Endothelial cell of umbilical vein (primary cell): Measurements from ENCODE around the gene ALDH1L2. TPM values are rescaled to one million over a fixed set of nuclear protein-coding genes. Genes with fewer than 3 reads are reported as not detected.

Source experiments
- BruUV-seq: library from RNA; stranded (reverse); fragments of 400-500 nt; replicated peaks from 2 replicates; lab custom pipeline; 2021; lab: Mats Ljungman, UMichigan
- CTCF ChIA-PET: fragments of 300-600, 350-600 bp; sonication (Branson Sonifier 250); formaldehyde crosslinking; loops from one replicate; lab custom pipeline; 2021; ENCODE audit warnings: antibody characterized with exemption, inconsistent platforms; lab: Charles Lee
- POLR2A ChIA-PET: fragments of 300-600, 350-600 bp; sonication (Branson Sonifier 250); formaldehyde crosslinking; loops from one replicate; lab custom pipeline; 2021; ENCODE audit warnings: antibody characterized with exemption, inconsistent platforms; lab: Charles Lee
- DNase-seq: peaks from one replicate; pipeline ENCODE4 v3.0.0-alpha.2; 2011; ENCODE audit warnings: low read depth, low spot score
- FAIRE-seq: peaks from 2 replicates; lab custom pipeline; 2011; peaks lifted over from hg19 to GRCh38; lab: Jason Lieb, UNC
- H2AFZ ChIP-seq: 2 replicates; pipeline ENCODE4 v1.6.0; 2012; ENCODE audit warnings: low read depth, low read length, control low read depth, inconsistent platforms
- H3K27ac ChIP-seq: 2 replicates; pipeline ENCODE4 v1.5.1; 2011; ENCODE audit warnings: low read depth, mild to moderate bottlenecking, control low read depth, low read length, moderate library complexity; ENCODE audit not compliant: insufficient read depth
- H3K27me3 ChIP-seq, 2 experiments: 2 replicates each; pipeline versions ENCODE4 v1.6.0 to v1.6.1; 2011; ENCODE audit warnings: low read length in 2 of 2, mixed read lengths in 1 of 2; ENCODE audit not compliant: control insufficient read depth in 2 of 2, insufficient read depth in 2 of 2
- H3K36me3 ChIP-seq, 2 experiments: 2 replicates in 1 of 2; 3 replicates in 1 of 2; pipeline ENCODE4 v1.5.1; 2011; ENCODE audit warnings: low read length in 2 of 2, mild to moderate bottlenecking in 1 of 2, moderate library complexity in 1 of 2; ENCODE audit not compliant: control insufficient read depth in 2 of 2, insufficient read depth in 2 of 2; ENCODE audit errors: extremely low read depth in 1 of 2
- H3K4me1 ChIP-seq: 3 replicates; pipeline ENCODE4 v1.5.1; 2011; ENCODE audit warnings: mild to moderate bottlenecking, low read length; ENCODE audit not compliant: control insufficient read depth, insufficient read depth; ENCODE audit errors: extremely low read depth
- H3K4me2 ChIP-seq: 2 replicates; pipeline ENCODE4 v1.6.1; 2011; ENCODE audit warnings: low read length, control low read depth, mixed read lengths; ENCODE audit not compliant: insufficient read depth
- H3K4me3 ChIP-seq, 3 experiments: fragments of 200-600 bp in 1 of 3; sonication (generic), shearing (Covaris generic) in 1 of 3; replicated peaks in 1 of 3; 2 replicates each; pipeline ENCODE4 v1.5.1; 2011 to 2016; ENCODE audit warnings: control low read depth in 3 of 3, low read length in 3 of 3, mild to moderate bottlenecking in 2 of 3, inconsistent platforms in 1 of 3, low read depth in 1 of 3, moderate library complexity in 1 of 3; ENCODE audit not compliant: insufficient read depth in 1 of 3
- H3K79me2 ChIP-seq: 2 replicates; pipeline ENCODE4 v1.6.0; 2012; ENCODE audit warnings: low read length, inconsistent platforms; ENCODE audit not compliant: control insufficient read depth, insufficient read depth
- H3K9ac ChIP-seq: replicated peaks from 2 replicates; pipeline ENCODE3; 2011; ENCODE audit warnings: low read length, control low read depth; ENCODE audit not compliant: insufficient read depth; ENCODE audit errors: extremely low read depth
- H3K9me1 ChIP-seq: replicated peaks from 3 replicates; pipeline ENCODE4 v1.6.0; 2011; ENCODE audit warnings: mild to moderate bottlenecking, low read length; ENCODE audit not compliant: control insufficient read depth, insufficient read depth; ENCODE audit errors: extremely low read depth
- H3K9me3 ChIP-seq: replicated peaks from 2 replicates; pipeline ENCODE4 v1.5.1; 2012; ENCODE audit warnings: low read length, inconsistent platforms; ENCODE audit not compliant: control insufficient read depth, insufficient read depth
- H4K20me1 ChIP-seq: replicated peaks from 2 replicates; pipeline ENCODE3; 2011; ENCODE audit warnings: mild to moderate bottlenecking, low read length; ENCODE audit not compliant: control insufficient read depth, insufficient read depth; ENCODE audit errors: extremely low read depth
- EZH2 ChIP-seq: IDR thresholded peaks from 2 replicates; pipeline ENCODE4 v1.6.1; 2012; ENCODE audit warnings: borderline replicate concordance, low read depth, mild to moderate bottlenecking, moderate library complexity, low read length, inconsistent platforms; ENCODE audit not compliant: severe bottlenecking
- FOS ChIP-seq: IDR thresholded peaks from 2 replicates; pipeline ENCODE4 v1.6.1; 2011; ENCODE audit warnings: mild to moderate bottlenecking, low read length, moderate library complexity, borderline replicate concordance; ENCODE audit not compliant: insufficient read depth
- GATA2 ChIP-seq: IDR thresholded peaks from 2 replicates; pipeline ENCODE4 v1.7.0; 2011; ENCODE audit warnings: low read depth, mild to moderate bottlenecking, moderate library complexity, mixed read lengths, low read length; ENCODE audit not compliant: insufficient read length, insufficient read depth
- JUN ChIP-seq: IDR thresholded peaks from 2 replicates; pipeline ENCODE4 v1.6.1; 2011; ENCODE audit warnings: borderline replicate concordance, low read depth; ENCODE audit not compliant: insufficient read length, insufficient read depth
- MYC ChIP-seq: IDR thresholded peaks from one replicate; pipeline ENCODE4 v1.6.1; 2011; ENCODE audit warnings: mild to moderate bottlenecking, low read depth, low read length
- POLR2A ChIP-seq: IDR thresholded peaks from 2 replicates; pipeline ENCODE4 v1.6.1; 2012; ENCODE audit warnings: low read depth, mild to moderate bottlenecking, control low read depth, low read length
- POLR2AphosphoS5 ChIP-seq: IDR thresholded peaks from 2 replicates; pipeline ENCODE4 v1.6.1; 2012; ENCODE audit warnings: low read depth, mild to moderate bottlenecking, control low read depth, low read length, moderate library complexity; ENCODE audit not compliant: insufficient read depth
- dilution Hi-C: fragments of 300-500 bp; cut with MboI; formaldehyde crosslinking; loops from one replicate; pipeline ENCODE4 v1.15.0; 2019; ENCODE audit warnings: low sequenced_read_pairs; ENCODE audit not compliant: extremely low pct_ligation_motif_present
- intact Hi-C: fragments of 100-400 bp; cut with micrococcal nuclease; formaldehyde crosslinking; loops from one replicate; pipeline ENCODE4 v1.10.0; 2022
- polyA plus RNA-seq, 4 experiments: library from polyadenylated mRNA; depleted of rRNA in 3 of 4; stranded (reverse) in 3 of 4; unstranded in 1 of 4; fragments of >200 nt; gene quantifications; 2 replicates each; pipeline versions ENCODE4 v1.2.1 to v1.2.3, GENCODE V29; 2011 to 2012; ENCODE audit warnings: missing spikeins in 1 of 4
- total RNA-seq: library from RNA; stranded (reverse); gene quantifications from 2 replicates; pipeline ENCODE4 v1.2.3, GENCODE V29; 2021
- TF ChIP-seq, protein P1 (sequence below), 2 donors: IDR thresholded peaks; 1 replicate in 1 of 2; 2 replicates in 1 of 2; pipeline ENCODE4 v1.5.1; 2011; ENCODE audit warnings: low read length in 2 of 2, mild to moderate bottlenecking in 2 of 2, moderate library complexity in 2 of 2, control low read depth in 1 of 2, inconsistent platforms in 1 of 2, low read depth in 1 of 2; ENCODE audit not compliant: insufficient read depth in 1 of 2; ENCODE audit errors: extremely low read depth in 1 of 2
- TF ChIP-seq, protein P2 (sequence below): IDR thresholded peaks from 2 replicates; pipeline ENCODE4 v1.6.1; 2011; ENCODE audit not compliant: insufficient read depth, insufficient read length

ALDH1L2 gene
- total and polyA plus RNA-seq, 2 donors (not counting 3 experiments of a cell fraction or from before 2014, with no cell fraction given): 1.4 to 2.5 TPM

DNA sequence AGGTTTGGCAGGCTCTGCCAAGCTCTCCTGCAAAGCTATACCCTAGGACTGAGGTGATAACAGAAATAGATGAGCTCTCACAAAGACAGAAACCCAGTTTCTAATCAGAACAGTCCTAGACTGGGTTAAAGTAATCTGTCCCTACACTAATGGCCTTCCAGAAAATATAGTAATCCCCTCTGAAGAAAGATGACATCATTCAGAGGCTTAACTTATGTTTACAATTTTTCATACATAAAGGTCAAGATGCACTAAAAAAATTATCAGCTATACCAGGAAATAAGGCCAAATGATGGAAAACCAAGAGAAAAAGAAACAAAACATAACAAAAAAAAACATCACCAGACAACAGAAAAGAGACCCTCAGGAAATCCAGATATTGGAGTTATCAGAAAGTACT lies 18.4 kb upstream of the ALDH1L2 start:
- no peak overlapping the region for H3K4me2 ChIP-seq
- no peaks in the 10 kb centered on the region for H3K9me1 ChIP-seq
- FAIRE-seq: no peak
- no peak overlapping the region for H3K9ac ChIP-seq
- peaks cover under 1% of the 10 kb centered on the region for H3K79me2 ChIP-seq
- ChIA-PET POLR2A (no interaction called here), CTCF (interaction anchor here (0.9 to 2.1 kb wide), 4 partner anchors 34 to 902 kb away, joined by 3 to 14 read pairs (median 4); no protein-coding TSS in a partner anchor)
- no peak overlapping the region for H3K4me3 ChIP-seq
- H3K27me3 ChIP-seq: peaks cover 2 to 8% of the 10 kb centered on the region in 2 experiments
- H3K4me1 ChIP-seq: peaks cover 9% of the 10 kb centered on the region
- DNase-seq: no peak
- dilution Hi-C loops (no loop called here), intact Hi-C loops (no loop called here)
- H3K9me3 ChIP-seq: no peaks in the 10 kb centered on the region
- BruUV-seq: no TSS peak
- no peaks in the 10 kb centered on the region for H4K20me1 ChIP-seq
- no peak overlapping the region for H2AFZ ChIP-seq
- no peak overlapping the region for H3K27ac ChIP-seq
- H3K36me3 ChIP-seq: no peaks in the 10 kb centered on the region
- no peak for TF ChIP-seq POLR2AphosphoS5
- no peak for TF ChIP-seq JUN
- TF ChIP-seq, protein P1, sequence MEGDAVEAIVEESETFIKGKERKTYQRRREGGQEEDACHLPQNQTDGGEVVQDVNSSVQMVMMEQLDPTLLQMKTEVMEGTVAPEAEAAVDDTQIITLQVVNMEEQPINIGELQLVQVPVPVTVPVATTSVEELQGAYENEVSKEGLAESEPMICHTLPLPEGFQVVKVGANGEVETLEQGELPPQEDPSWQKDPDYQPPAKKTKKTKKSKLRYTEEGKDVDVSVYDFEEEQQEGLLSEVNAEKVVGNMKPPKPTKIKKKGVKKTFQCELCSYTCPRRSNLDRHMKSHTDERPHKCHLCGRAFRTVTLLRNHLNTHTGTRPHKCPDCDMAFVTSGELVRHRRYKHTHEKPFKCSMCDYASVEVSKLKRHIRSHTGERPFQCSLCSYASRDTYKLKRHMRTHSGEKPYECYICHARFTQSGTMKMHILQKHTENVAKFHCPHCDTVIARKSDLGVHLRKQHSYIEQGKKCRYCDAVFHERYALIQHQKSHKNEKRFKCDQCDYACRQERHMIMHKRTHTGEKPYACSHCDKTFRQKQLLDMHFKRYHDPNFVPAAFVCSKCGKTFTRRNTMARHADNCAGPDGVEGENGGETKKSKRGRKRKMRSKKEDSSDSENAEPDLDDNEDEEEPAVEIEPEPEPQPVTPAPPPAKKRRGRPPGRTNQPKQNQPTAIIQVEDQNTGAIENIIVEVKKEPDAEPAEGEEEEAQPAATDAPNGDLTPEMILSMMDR (IDR thresholded peaks at IDR 0.05; ENCODE audit: extremely low read depth in 1 of 2, insufficient read depth in 1 of 2, low read depth in 1 of 2, low read length in 2 of 2): no peak
- no peak for TF ChIP-seq POLR2A

DNA sequence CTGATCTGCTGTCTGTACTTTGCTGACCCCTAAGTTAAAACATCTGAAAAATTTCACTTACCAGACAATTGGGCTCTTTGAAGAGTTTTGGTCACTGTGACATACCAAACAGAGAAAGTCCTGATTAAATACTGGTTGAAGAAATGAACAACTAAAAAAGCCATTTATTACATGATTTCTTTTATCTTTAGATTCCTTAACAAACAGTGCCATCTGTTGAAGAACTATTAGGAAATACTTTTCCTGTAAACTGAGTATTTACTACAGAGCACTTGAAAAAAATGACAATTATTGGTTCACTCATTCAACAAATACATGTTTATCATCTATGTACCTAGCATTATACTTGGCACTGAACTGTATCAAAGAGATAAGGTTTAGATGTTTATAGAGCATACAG lies 16.7 kb upstream of the ALDH1L2 start:
- dilution Hi-C loops (no loop called here), intact Hi-C loops (loop anchor here (2.0 kb wide), 1 partner anchor 720 kb away; no protein-coding TSS in a partner anchor)
- Histone ChIP-seq H3K9me3 (no peaks in the 10 kb centered on the region), H3K36me3 (no peaks in the 10 kb centered on the region), H3K4me3 (no peak overlapping the region), H3K79me2 (no peaks in the 10 kb centered on the region), H3K27ac (no peak overlapping the region), H3K4me2 (no peak overlapping the region), H3K9me1 (no peaks in the 10 kb centered on the region), H4K20me1 (no peaks in the 10 kb centered on the region), H2AFZ (no peak overlapping the region), H3K27me3 (peaks cover 2 to 8% of the 10 kb centered on the region in 2 experiments), H3K9ac (no peak overlapping the region), H3K4me1 (peaks cover 4% of the 10 kb centered on the region)
- DNase-seq: peak; percentile 22
- CTCF ChIA-PET: interaction anchor here (0.7 to 2.3 kb wide), 7 partner anchors 30 to 901 kb away, joined by 3 to 19 read pairs (median 4); no protein-coding TSS in a partner anchor
- TF ChIP-seq POLR2A (no peak), MYC (no peak), FOS (no peak), JUN (no peak), GATA2 (no peak), EZH2 (no peak), POLR2AphosphoS5 (no peak)
- TF ChIP-seq, protein P2, sequence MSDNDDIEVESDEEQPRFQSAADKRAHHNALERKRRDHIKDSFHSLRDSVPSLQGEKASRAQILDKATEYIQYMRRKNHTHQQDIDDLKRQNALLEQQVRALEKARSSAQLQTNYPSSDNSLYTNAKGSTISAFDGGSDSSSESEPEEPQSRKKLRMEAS: no peak
- TF ChIP-seq, protein P1 (IDR thresholded peaks at IDR 0.05; ENCODE audit: extremely low read depth in 1 of 2, insufficient read depth in 1 of 2, low read depth in 1 of 2, low read length in 2 of 2): no peak
- FAIRE-seq: peak; percentile 50
- no TSS peak for BruUV-seq
- POLR2A ChIA-PET: no interaction called here
